ENCODE measurements around the gene BRF1.

BRF1 gene

DNA sequence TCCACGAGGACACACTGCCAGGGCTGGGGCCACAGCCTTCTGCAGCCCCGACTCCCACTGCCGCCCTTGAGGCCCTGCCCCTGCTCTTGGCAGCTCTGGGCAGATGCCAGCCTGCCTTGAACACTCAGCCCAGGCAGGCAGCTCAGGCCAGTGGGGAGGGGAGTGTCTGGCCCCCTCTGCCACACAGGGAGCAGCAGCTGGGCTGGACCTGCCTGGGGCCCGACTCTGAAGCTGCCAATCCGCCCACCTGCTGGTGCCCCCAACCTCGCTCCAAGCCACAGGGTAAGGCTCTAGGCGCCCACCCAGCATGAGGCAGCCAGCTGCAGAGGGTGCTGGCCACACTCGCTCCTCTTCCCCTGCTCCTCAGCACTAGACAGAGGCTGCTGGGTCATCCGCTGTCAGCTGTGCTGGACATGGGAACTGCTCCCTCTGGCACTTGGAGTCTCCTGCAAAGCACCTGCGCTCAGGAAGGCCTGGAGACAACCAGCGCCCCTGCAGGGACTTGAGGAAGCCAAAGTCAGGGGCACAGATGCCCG is 95.1 kb downstream of the BRF1 start:
- no peak overlapping the region for H3K27ac ChIP-seq
- TF ChIP-seq, protein P1, sequence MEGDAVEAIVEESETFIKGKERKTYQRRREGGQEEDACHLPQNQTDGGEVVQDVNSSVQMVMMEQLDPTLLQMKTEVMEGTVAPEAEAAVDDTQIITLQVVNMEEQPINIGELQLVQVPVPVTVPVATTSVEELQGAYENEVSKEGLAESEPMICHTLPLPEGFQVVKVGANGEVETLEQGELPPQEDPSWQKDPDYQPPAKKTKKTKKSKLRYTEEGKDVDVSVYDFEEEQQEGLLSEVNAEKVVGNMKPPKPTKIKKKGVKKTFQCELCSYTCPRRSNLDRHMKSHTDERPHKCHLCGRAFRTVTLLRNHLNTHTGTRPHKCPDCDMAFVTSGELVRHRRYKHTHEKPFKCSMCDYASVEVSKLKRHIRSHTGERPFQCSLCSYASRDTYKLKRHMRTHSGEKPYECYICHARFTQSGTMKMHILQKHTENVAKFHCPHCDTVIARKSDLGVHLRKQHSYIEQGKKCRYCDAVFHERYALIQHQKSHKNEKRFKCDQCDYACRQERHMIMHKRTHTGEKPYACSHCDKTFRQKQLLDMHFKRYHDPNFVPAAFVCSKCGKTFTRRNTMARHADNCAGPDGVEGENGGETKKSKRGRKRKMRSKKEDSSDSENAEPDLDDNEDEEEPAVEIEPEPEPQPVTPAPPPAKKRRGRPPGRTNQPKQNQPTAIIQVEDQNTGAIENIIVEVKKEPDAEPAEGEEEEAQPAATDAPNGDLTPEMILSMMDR (conservative IDR thresholded peaks at IDR 0.05) = no peak

DNA sequence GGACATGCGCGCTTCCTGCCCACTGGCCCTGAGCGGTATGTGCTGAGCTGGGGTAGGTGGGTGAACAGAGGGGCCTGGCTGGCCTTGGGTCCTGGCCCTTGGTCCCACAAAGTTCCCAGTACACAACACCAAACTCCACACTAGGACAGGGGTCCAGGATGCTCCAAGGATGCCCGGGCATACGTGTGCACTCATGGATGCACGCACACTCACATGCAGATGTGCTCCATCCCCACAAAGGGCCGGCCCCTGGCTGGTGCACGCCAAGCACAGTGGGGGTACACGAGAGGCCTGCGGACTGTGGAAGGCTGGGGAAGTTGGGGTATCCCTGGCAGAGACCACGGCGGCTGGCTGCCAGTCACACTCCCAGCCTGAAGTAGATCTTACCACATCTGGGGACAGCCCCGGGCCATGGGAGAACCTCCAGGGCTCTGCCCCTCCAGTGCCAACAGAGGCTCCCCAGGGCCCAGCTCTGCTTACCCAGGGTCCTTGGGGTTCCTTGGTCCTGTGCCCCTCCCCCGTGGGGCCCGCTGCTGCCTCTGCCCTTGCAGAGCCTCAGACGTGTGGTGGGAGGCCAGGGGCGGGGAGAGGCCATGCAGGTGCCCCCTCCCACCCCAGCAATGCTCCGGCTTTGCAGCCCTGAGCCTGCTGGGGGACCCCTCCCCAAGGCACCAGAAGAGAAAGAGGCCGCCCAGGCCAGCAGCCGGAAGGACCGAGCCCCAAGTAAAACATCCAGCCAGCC is 95.7 kb downstream of the BRF1 start:
- no peak overlapping the region for H3K27ac ChIP-seq
- TF ChIP-seq, protein P1 (conservative IDR thresholded peaks at IDR 0.05) = no peak

DNA sequence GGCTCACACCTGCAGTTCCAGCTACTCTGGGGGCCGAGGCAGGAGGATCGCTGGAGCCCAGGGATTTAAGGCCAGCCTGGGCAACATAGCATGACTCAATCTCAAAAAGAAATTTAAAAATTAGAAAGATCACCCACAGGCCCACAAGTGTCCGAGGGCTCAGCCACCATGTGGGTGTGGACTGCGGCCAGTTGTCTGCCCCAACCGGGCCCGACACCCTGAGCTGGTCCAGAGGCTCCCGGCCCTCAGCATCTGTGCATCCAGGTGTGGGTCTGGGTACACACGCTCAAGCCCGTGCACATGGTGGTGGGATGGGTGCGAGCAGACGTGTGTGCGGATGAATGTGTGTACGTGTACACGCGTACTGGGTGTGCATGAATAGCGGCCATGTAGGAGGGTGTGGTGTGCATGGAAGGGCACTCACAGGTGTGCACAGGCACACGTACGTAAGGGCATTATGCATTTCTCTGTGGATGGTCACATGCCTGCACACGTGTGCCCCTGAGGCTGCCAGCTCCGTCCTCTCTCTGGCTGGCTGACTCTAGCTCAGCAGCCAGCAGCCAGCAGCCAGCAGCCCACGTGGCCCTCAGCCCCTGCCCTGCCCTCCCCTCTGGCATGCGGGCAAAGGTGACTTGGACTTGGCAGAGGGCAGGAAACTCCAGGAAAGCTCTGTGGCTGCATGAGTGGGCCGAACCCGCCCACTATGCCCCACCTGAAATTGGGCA is 96.4 kb downstream of the BRF1 start:
- H3K27ac ChIP-seq = no peak overlapping the region
- TF ChIP-seq, protein P1 (conservative IDR thresholded peaks at IDR 0.05) = no peak

DNA sequence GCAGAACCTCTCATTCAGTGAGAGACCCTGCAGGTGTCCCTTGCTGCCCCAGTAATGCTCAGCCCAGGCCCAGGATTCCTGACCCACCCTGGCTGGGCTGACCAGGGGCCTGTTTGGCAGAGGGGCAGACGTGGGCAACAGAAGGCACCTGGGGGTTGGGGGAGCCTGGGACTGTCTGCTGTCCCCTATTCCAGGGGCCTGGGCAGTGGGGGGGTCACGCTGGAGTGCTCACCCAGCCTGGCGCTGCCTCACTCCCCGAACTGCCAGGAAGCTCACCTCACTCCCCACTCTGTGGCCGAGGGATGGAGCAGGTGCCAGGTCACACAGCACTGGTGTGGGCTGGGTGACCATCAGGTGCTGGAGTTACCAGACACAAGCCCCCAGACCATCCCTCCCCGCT is 97.1 kb downstream of the BRF1 start:
- TF ChIP-seq, protein P1 (conservative IDR thresholded peaks at IDR 0.05) = no peak
- H3K27ac ChIP-seq = no peak overlapping the region

DNA sequence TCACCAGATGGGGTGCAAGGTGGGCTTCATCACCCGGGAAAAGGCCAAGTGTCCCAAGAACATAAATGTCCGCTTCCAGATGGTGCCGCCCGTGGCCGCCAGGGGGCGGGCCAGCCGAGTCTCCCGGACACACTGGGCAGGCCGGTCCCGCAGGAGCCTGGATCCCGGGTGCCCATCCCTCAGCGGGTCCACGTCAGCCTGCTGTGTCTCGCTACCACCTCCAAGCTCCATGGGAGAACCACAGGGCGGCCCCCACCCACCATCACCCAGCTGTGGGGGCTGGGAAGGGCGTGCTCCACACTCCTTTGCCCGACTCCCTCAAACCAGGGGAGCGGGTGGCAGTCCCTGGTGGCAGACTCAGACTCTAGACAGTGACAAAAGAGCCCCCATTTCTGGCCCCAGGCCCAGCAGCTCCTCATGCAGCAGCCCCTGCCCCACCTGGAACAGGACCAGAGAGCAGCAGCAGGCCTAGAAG is 97.7 kb downstream of the BRF1 start:
- TF ChIP-seq, protein P1 (conservative IDR thresholded peaks at IDR 0.05) = peak; percentile 94
- H3K27ac ChIP-seq = no peak overlapping the region

DNA sequence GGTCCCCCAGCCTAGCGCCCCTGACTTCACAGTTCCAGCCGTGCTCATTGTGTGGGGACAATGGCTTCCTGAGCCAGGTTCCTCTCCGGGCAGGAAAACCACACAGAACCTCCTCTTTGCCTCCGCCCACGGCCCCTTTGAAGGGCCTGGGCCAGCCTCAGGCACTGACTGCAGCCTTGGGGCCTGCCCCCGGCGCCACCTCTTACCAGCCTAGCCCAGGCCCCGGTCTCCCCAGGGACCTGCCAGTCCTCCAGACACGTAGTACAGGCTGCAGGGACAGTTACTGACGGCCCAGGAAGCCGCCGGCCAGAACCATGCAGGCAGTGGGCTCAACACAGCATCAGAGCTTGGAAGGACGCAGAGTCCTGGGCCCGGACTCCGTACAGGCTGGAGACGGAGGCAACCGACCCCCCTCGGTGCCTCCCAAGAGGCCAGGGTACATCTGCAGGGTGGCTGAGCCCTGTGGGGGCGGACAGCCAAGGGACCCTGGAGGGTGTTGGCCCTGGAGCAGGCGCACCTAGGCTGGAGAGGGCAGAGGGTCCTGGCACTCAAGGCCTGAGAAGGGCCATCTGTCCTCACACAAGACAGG is 98.8 kb downstream of the BRF1 start:
- no peak overlapping the region for H3K27ac ChIP-seq
- TF ChIP-seq, protein P1 (conservative IDR thresholded peaks at IDR 0.05) = no peak

All from VCaP (cell line).